GM23248 (cell line): ENCODE results near the gene CLK3.

Source experiments
- EZH2 ChIP-seq: fragments of 200-600 bp; sonication (generic); IDR thresholded peaks from 2 replicates; pipeline ENCODE4 v1.6.1; 2018; ENCODE audit warnings: antibody characterized with exemption, mild to moderate bottlenecking; ENCODE audit not compliant: insufficient read depth, poor library complexity, severe bottlenecking
- EZH2phosphoT487 ChIP-seq: fragments of 200-600 bp; sonication (generic); IDR thresholded peaks from 2 replicates; pipeline ENCODE4 v1.6.1; 2018; ENCODE audit warnings: antibody characterized with exemption, moderate library complexity, mild to moderate bottlenecking, low read depth; ENCODE audit not compliant: insufficient read depth

- TF ChIP-seq EZH2phosphoT487 (no peak), EZH2 (no peak)
Observed at GRCh38 chr15:74628199-74628598, 12.6 kb downstream of the CLK3 start.
